BJ (cell line): Measurements from ENCODE around the gene SLC35E2B. TPM values are rescaled to one million over a fixed set of nuclear protein-coding genes. Genes with fewer than 3 reads are reported as not detected.
"Not testable (repeated sequence)": the region's sequence is repeated elsewhere in the genome, so short reads cannot be mapped to it uniquely, and the experiment has no call there.

ENCODE experiments used
- CTCF ChIA-PET: fragments of 350-600 bp; formaldehyde crosslinking; extraction: SDS; loops from one replicate; lab custom pipeline; 2021; ENCODE audit warnings: antibody characterized with exemption, inconsistent platforms; lab: Yijun Ruan, JAX
- POLR2A ChIA-PET: fragments of 300-600 bp; sonication (Branson Sonifier 250); formaldehyde crosslinking; extraction: SDS; loops from one replicate; lab custom pipeline; 2021; ENCODE audit warnings: antibody characterized with exemption; lab: Charles Lee
- DNase-seq: peaks from one replicate; pipeline ENCODE4 v3.0.0-alpha.2; 2011; ENCODE audit warnings: low read depth
- H3K27me3 ChIP-seq: 2 replicates; pipeline ENCODE4 v1.6.0; 2011; ENCODE audit warnings: low read length; ENCODE audit not compliant: control insufficient read depth, insufficient read depth
- H3K36me3 ChIP-seq: 2 replicates; pipeline ENCODE4 v1.5.1; 2011; ENCODE audit warnings: low read length; ENCODE audit not compliant: control insufficient read depth, insufficient read depth
- H3K4me3 ChIP-seq: 2 replicates; pipeline ENCODE4 v1.5.1; 2011; ENCODE audit warnings: low read depth, mild to moderate bottlenecking, control low read depth, low read length
- polyA plus RNA-seq: library from polyadenylated mRNA; depleted of rRNA; stranded (reverse); fragments of >200 nt; gene quantifications from 2 replicates; pipeline ENCODE4 v1.2.3, GENCODE V29; 2011
- TF ChIP-seq, protein P1 (sequence below): IDR thresholded peaks from 2 replicates; pipeline ENCODE4 v1.5.1; 2011; ENCODE audit warnings: low read depth, mild to moderate bottlenecking, control low read depth, inconsistent platforms, low read length, moderate library complexity; ENCODE audit not compliant: insufficient read depth

Gene SLC35E2B
- polyA plus RNA-seq, 1 experiment = 15.8 TPM

DNA sequence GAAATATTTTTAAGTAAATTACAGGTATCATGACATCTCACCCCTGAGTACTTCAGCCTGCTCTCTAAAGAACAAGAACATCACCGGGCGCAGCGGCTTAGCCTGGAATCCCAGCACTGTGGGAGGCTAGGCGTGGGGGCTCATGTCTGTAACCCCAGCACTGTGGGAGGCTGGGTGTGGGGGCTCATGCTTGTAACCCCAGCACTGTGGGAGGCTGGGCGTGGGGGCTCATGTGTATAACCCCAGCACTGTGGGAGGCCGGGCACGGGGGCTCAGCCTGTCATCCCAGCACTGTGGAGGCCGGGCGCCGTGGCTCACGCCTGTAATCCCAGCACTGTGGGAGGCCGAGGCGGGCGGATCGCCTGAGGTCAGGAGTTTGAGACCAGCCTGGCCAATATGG, 26.1 kb downstream of the SLC35E2B start:
- TF ChIP-seq, protein P1, sequence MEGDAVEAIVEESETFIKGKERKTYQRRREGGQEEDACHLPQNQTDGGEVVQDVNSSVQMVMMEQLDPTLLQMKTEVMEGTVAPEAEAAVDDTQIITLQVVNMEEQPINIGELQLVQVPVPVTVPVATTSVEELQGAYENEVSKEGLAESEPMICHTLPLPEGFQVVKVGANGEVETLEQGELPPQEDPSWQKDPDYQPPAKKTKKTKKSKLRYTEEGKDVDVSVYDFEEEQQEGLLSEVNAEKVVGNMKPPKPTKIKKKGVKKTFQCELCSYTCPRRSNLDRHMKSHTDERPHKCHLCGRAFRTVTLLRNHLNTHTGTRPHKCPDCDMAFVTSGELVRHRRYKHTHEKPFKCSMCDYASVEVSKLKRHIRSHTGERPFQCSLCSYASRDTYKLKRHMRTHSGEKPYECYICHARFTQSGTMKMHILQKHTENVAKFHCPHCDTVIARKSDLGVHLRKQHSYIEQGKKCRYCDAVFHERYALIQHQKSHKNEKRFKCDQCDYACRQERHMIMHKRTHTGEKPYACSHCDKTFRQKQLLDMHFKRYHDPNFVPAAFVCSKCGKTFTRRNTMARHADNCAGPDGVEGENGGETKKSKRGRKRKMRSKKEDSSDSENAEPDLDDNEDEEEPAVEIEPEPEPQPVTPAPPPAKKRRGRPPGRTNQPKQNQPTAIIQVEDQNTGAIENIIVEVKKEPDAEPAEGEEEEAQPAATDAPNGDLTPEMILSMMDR = no peak
- no peak for DNase-seq
- CTCF ChIA-PET = interaction anchor here (1.2 kb wide), 1 partner anchor 63 kb away, joined by 6 read pairs; no protein-coding TSS in a partner anchor
- Histone ChIP-seq H3K27me3 (no peaks in the 10 kb centered on the region), H3K36me3 (peaks cover 30% of the 10 kb centered on the region), H3K4me3 (no peak overlapping the region)
- POLR2A ChIA-PET = no interaction called here

DNA sequence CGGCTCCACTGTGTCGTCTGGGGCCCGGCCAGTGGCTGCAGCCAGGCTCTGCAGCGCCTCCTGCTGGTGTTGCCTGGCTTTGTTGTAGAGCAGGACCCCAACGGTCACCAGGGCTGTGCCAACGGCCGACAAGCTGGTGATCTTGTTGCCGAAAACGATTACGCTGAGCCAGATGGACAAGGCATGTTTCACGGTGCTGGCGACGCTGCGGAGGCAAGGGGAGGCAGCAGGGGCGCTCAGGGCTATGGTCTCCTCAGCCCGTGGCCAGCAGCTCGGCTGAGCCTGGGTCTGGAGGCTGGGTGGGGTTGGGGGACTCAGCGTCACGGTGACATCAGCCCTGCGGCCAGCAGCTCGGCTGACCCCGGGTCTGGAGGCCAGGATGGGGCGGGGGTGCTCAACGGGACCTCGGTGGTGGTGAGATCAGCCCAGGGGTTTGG, 26.8 kb downstream of the SLC35E2B start:
- H3K4me3 ChIP-seq = no peak overlapping the region
- TF ChIP-seq, protein P1 = peak; percentile 38
- DNase-seq = no peak
- no peaks in the 10 kb centered on the region for H3K27me3 ChIP-seq
- ChIA-PET CTCF (interaction anchor here (0.8 to 1.2 kb wide), 4 partner anchors 63 to 245 kb away, joined by 3 to 6 read pairs (median 4); no protein-coding TSS in a partner anchor), POLR2A (no interaction called here)
- H3K36me3 ChIP-seq = peaks cover 24% of the 10 kb centered on the region

DNA sequence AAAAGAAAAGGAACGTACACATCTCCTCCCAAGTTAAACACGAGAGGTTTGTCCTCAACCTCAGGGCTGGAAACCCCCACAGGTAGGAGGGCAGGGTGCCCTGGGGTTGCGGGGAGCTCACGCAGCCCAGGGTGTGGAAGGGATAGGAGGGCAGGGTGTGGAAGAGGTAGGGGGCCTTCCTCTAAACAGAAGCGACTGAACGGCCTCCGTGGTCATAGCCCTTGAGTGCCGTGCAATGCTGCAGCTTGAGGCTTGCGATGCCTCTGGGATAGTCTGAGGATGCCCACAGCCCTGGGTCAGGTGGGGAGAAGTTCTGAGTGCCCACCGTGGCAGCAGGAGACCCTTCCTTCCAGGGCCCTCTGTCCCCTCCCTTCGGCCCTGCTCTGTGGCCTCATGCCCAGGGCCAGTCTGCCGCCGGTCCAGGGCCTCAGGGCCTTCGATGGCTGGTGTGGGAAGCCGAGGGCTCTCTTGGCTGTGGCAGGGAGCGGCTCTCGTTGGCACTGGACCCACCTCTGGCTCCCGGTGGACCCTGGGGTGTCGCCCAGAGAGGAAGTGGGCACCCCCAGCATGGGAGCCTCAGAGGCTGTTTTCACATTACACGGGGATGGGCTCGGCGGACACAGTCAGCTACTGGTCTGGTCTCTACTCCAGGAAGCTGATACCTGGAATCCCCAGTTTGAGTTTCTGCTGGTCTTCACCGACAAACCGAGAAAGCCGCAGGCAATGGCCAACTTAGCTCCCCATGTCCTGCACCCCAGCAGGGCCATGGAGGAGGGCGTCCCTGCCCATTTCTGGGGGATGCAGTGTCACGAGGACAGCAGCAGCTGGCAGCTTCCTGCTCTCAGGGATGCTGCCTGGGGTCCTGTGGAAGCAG, 27.4 kb downstream of the SLC35E2B start:
- ChIA-PET CTCF (interaction anchor here (0.8 to 1.2 kb wide), 5 partner anchors 22 to 246 kb away, joined by 3 to 6 read pairs (median 4); no protein-coding TSS in a partner anchor), POLR2A (no interaction called here)
- TF ChIP-seq, protein P1 = no peak
- no peak for DNase-seq
- Histone ChIP-seq H3K36me3 (peaks cover 23% of the 10 kb centered on the region), H3K27me3 (no peaks in the 10 kb centered on the region), H3K4me3 (no peak overlapping the region)

DNA sequence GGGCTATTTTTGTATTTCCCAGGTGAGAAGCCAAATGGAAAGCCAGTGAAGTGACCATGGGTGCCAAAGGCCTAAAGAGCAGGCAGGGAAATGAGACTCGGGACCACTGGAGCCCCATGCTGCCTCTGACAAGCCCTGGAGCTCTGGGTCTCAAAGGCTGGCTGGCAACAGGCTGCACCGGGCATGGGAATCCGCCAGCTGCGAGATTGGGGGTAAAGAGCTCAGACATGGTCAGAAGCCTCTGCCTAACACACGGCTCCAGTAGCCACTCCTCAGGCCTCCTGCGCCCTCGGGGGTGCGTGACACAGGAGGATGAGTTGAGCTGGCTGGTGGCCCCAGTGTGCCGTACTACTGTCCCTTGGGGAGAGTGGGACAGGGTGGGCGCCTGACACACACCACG, 28.3 kb downstream of the SLC35E2B start:
- H3K36me3 ChIP-seq = peaks cover 19% of the 10 kb centered on the region
- POLR2A ChIA-PET, H3K4me3 ChIP-seq, H3K27me3 ChIP-seq, DNase-seq: not testable (repeated sequence)
- CTCF ChIA-PET = interaction anchor here (1.0 kb wide), 1 partner anchor 23 kb away, joined by 3 read pairs; no protein-coding TSS in a partner anchor

DNA sequence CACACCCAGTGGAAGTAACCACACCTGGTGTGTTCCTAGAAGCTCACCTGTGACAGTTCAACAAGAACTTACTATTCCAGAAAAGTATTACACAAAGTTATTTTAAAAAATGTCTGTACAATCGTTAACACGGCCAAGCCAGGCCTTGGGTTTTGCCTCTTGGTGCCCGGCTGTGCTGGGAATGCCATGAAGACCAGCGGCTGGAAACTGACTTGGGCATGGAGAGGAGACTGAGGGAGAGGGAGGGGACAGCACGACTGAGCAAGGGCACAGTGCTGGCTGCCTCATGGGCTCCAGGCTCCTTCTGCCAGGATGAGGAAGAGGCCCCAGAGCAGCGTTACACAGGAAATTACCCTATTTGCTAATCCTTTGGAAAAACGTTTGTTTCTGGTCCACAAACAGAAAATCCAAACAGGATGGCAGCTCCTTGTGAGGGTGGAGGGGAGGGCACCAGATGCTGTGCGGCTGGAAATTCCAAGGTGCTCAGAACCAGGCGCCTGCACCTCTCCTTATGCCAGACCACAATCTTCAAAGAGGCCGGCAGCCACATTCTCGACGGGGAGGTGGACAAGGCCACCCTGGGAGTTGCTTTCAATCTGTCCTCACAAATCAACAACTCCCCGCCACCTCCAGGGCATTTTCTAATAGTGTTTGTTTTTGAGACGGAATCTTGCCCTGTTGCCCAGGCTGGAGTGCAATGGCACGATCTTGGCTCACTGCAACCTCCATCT, 29.6 kb downstream of the SLC35E2B start:
- peaks cover 19% of the 10 kb centered on the region for H3K36me3 ChIP-seq
- H3K4me3 ChIP-seq, H3K27me3 ChIP-seq, CTCF ChIA-PET, DNase-seq, POLR2A ChIA-PET: not testable (repeated sequence)

DNA sequence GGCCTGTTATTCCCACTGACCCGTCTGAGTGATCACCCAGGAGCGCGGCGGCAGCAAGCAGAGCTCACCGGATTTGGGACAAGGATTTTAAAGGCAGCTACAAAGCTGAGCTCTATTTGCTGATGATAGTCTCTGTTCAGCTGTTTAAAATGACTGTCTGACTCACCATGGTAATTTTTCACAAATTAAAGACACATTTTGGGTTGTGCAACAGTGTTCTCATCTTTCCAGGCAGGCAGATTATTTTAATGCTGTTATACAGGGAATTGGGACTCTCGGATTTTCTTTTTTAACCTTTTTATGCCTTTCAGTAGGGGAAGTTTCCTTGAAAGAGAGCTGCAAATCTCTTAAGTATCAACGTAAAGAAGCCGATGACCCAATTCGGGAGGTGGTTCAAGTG, 30.2 kb downstream of the SLC35E2B start:
- DNase-seq, POLR2A ChIA-PET, H3K4me3 ChIP-seq, H3K27me3 ChIP-seq, CTCF ChIA-PET: not testable (repeated sequence)
- H3K36me3 ChIP-seq = peaks cover 19% of the 10 kb centered on the region
